OCI-LY1 (cell line): ENCODE measurements around the gene SSRP1.

Experiments
- H2AFZ ChIP-seq: fragments of 200-600 bp; sonication (generic), shearing (Covaris generic); 2 replicates; pipeline ENCODE4 v1.6.0; 2014; ENCODE audit warnings: antibody characterized with exemption, mild to moderate bottlenecking, low read length
- H3F3A ChIP-seq: fragments of 200-600 bp; sonication (generic), shearing (Covaris generic); 2 replicates; pipeline ENCODE4 v1.6.0; 2014; ENCODE audit warnings: mild to moderate bottlenecking, antibody characterized with exemption, low read length, moderate library complexity; ENCODE audit not compliant: insufficient read depth
- H3K27ac ChIP-seq: fragments of 200-600 bp; sonication (generic); 2 replicates; pipeline ENCODE4 v1.5.1; 2014; ENCODE audit warnings: low read length, mixed run types, mild to moderate bottlenecking, low read depth; ENCODE audit not compliant: poor library complexity, severe bottlenecking
- H3K27me3 ChIP-seq: fragments of 200-600 bp; sonication (generic); 2 replicates; pipeline ENCODE4 v1.6.0; 2014; ENCODE audit warnings: antibody characterized with exemption, mild to moderate bottlenecking, low read length, moderate library complexity; ENCODE audit not compliant: insufficient read depth
- H3K36me3 ChIP-seq: fragments of 200-600 bp; sonication (generic); 2 replicates; pipeline ENCODE4 v1.6.1; 2014; ENCODE audit warnings: mild to moderate bottlenecking, antibody characterized with exemption, low read length, moderate library complexity, mixed read lengths; ENCODE audit not compliant: insufficient read depth
- H3K4me1 ChIP-seq: fragments of 200-600 bp; sonication (generic); 2 replicates; pipeline ENCODE4 v1.5.1; 2014; ENCODE audit warnings: mild to moderate bottlenecking, low read length, moderate library complexity; ENCODE audit not compliant: insufficient read depth, severe bottlenecking
- H3K4me2 ChIP-seq: fragments of 200-600 bp; sonication (generic), shearing (Covaris generic); 2 replicates; pipeline ENCODE4 v1.6.1; 2014; ENCODE audit warnings: low read length
- H3K4me3 ChIP-seq: fragments of 200-600 bp; sonication (generic); 2 replicates; pipeline ENCODE4 v1.5.1; 2014; ENCODE audit warnings: low read length, low read depth, mild to moderate bottlenecking, mixed read lengths; ENCODE audit not compliant: poor library complexity, severe bottlenecking
- H3K79me2 ChIP-seq: fragments of 200-600 bp; shearing (Covaris generic); 2 replicates; pipeline ENCODE4 v1.6.1; 2016; ENCODE audit warnings: mixed run types, low read length, mixed read lengths; ENCODE audit not compliant: insufficient read depth
- H3K9ac ChIP-seq: fragments of 200-600 bp; sonication (generic), shearing (Covaris generic); 2 replicates; pipeline ENCODE4 v1.6.1; 2014; ENCODE audit warnings: mild to moderate bottlenecking, low read length, mixed read lengths
- H3K9me2 ChIP-seq: fragments of 200-600 bp; sonication (generic), shearing (Covaris generic); 2 replicates; pipeline ENCODE4 v1.6.1; 2014; ENCODE audit warnings: low read depth, mild to moderate bottlenecking, low read length, mixed read lengths
- H3K9me3 ChIP-seq: fragments of 200-600 bp; shearing (Covaris generic); 2 replicates; pipeline ENCODE4 v1.6.1; 2014; ENCODE audit warnings: low read length, mixed read lengths
- H4K20me1 ChIP-seq: fragments of 200-600 bp; sonication (generic), shearing (Covaris generic); 2 replicates; pipeline ENCODE4 v1.6.0; 2016; ENCODE audit warnings: mild to moderate bottlenecking, low read length; ENCODE audit not compliant: insufficient read depth
- CTCF ChIP-seq: fragments of 200-600 bp; sonication (generic), shearing (Covaris generic); IDR thresholded peaks from 2 replicates; pipeline ENCODE4 v1.5.1; 2017; ENCODE audit warnings: mild to moderate bottlenecking, antibody characterized with exemption, low read length, moderate library complexity, mixed read lengths
- EZH2 ChIP-seq: fragments of 200-600 bp; sonication (generic), shearing (Covaris generic); IDR thresholded peaks from 2 replicates; pipeline ENCODE4 v1.8.0; 2017; ENCODE audit warnings: borderline replicate concordance, mixed run types, mild to moderate bottlenecking, antibody characterized with exemption, low read length, moderate library complexity, mixed read lengths

Gene SSRP1

GRCh38 chr11:57335343-57336110 lies at the start of gene SSRP1:
SSRP1 (minus strand) TSS chr11:57335892; CDS start chr11:57335121, 771 bp downstream.
- Histone ChIP-seq H2AFZ (peak within 1 kb of the TSS; percentile 90; the same call in 1 of the 2 replicates), H3F3A (no peaks in the 10 kb centered on the region), H3K4me3 (peak within 1 kb of the TSS; percentile 97), H4K20me1 (no peaks in the 10 kb centered on the region), H3K79me2 (peaks cover 24% of the 10 kb centered on the region), H3K9me2 (no peaks in the 10 kb centered on the region), H3K36me3 (peaks cover 44% of the 10 kb centered on the region), H3K27me3 (no peaks in the 10 kb centered on the region), H3K27ac (peak within 1 kb of the TSS; percentile 34), H3K9ac (peak within 1 kb of the TSS; percentile 98), H3K9me3 (no peaks in the 10 kb centered on the region), H3K4me2 (peak within 1 kb of the TSS; percentile 98), H3K4me1 (peaks cover 20% of the 10 kb centered on the region)
- TF ChIP-seq EZH2, result no peak
- peak; percentile 15; the same call in 1 of the 2 replicates for TF ChIP-seq CTCF

GRCh38 chr11:57380975-57381374 lies 45.3 kb upstream of the SSRP1 start, which contains the start of gene PRG3:
PRG3 (minus strand) TSS chr11:57381150; CDS start chr11:57380708, 442 bp downstream.
- Histone ChIP-seq H3K9me2 (no peaks in the 10 kb centered on the region), H3K9ac (no peak within 1 kb of the TSS), H3K4me2 (no peak within 1 kb of the TSS), H3K79me2 (no peaks in the 10 kb centered on the region), H3K4me1 (no peaks in the 10 kb centered on the region), H3F3A (no peaks in the 10 kb centered on the region), H3K36me3 (no peaks in the 10 kb centered on the region), H4K20me1 (no peaks in the 10 kb centered on the region), H3K27me3 (peaks cover 4% of the 10 kb centered on the region; the same call in 1 of the 2 replicates), H3K4me3 (no peak within 1 kb of the TSS), H3K9me3 (no peaks in the 10 kb centered on the region), H2AFZ (no peak within 1 kb of the TSS), H3K27ac (no peak within 1 kb of the TSS)
- TF ChIP-seq CTCF, result no peak
- TF ChIP-seq EZH2, result no peak

GRCh38 chr11:57379732-57380131 lies 44.0 kb upstream of the SSRP1 start:
- Histone ChIP-seq H3K4me2 (no peak overlapping the region), H3F3A (no peaks in the 10 kb centered on the region), H4K20me1 (no peaks in the 10 kb centered on the region), H3K4me3 (no peak overlapping the region), H3K9ac (no peak overlapping the region), H3K36me3 (no peaks in the 10 kb centered on the region), H2AFZ (no peak overlapping the region), H3K4me1 (no peaks in the 10 kb centered on the region), H3K27me3 (peaks cover 4% of the 10 kb centered on the region; the same call in 1 of the 2 replicates), H3K9me3 (no peaks in the 10 kb centered on the region), H3K27ac (no peak overlapping the region), H3K9me2 (no peaks in the 10 kb centered on the region), H3K79me2 (no peaks in the 10 kb centered on the region)
- TF ChIP-seq CTCF (no peak), EZH2 (no peak)
